Esophagus squamous epithelium (tissue), 5 donors: Measurements from ENCODE around the gene UVRAG. TPM values are rescaled to one million over a fixed set of nuclear protein-coding genes. Genes with fewer than 3 reads are reported as not detected.

Experiments used
- DNase-seq: peaks from one replicate; lab custom pipeline; 2025; lab: John Stamatoyannopoulos, UW
- H3K27ac ChIP-seq, 4 donors: fragments of 200-600 bp; sonication (generic); one replicate each; pipeline ENCODE4 v1.5.1; 2016 to 2019; ENCODE audit warnings: mild to moderate bottlenecking in 1 of 4
- H3K27me3 ChIP-seq, 4 donors: fragments of 200-600 bp; sonication (generic); 1 replicate in 3 of 4; 2 replicates in 1 of 4; pipeline versions ENCODE4 v1.5.1 to v1.6.0; 2017 to 2021; ENCODE audit warnings: antibody characterized with exemption in 1 of 4
- H3K36me3 ChIP-seq, 3 donors: fragments of 200-600 bp; sonication (generic); one replicate each; pipeline ENCODE4 v1.5.1; 2016 to 2019
- H3K4me1 ChIP-seq, 3 donors: fragments of 200-600 bp; sonication (generic); one replicate each; pipeline ENCODE4 v1.5.1; 2017 to 2019
- H3K4me3 ChIP-seq, 4 donors: fragments of 200-600 bp; sonication (generic); 1 replicate in 3 of 4; 2 replicates in 1 of 4; pipeline ENCODE4 v1.5.1; 2016 to 2019; ENCODE audit warnings: mild to moderate bottlenecking in 2 of 4, moderate library complexity in 1 of 4
- H3K9me3 ChIP-seq, 3 donors: fragments of 200-600 bp; sonication (generic); one replicate each; pipeline ENCODE4 v1.5.1; 2016 to 2019
- POLR2A ChIP-seq, 4 donors: fragments of 450-650 bp; IDR thresholded peaks; one replicate each; pipeline ENCODE4 v1.6.1; 2017; ENCODE audit warnings: antibody characterized with exemption in 4 of 4, mild to moderate bottlenecking in 4 of 4, moderate library complexity in 3 of 4
- WGBS, 2 donors: methylation state at CpG; one replicate each; pipeline ENCODE4 v1.1.5; 2018; 5-methylcytosine and 5-hydroxymethylcytosine counted together
- intact Hi-C: fragments of 100-400 bp; cut with DNase I; formaldehyde crosslinking; loops from one replicate; pipeline ENCODE4 v1.15.0; 2022
- total RNA-seq, 4 donors: library from RNA; depleted of rRNA; stranded (reverse); fragments of >200 nt; gene quantifications; one replicate each; pipeline ENCODE4 v1.1.0, GENCODE V29; 2016
- TF ChIP-seq, protein P1 (sequence below), 6 experiments: fragments of 450-650 bp in 4 of 6; fragments of 200-600 bp in 2 of 6; sonication (generic) in 2 of 6; IDR thresholded peaks; one replicate each; pipeline ENCODE4 v1.5.1; 2016 to 2019; ENCODE audit warnings: antibody characterized with exemption in 6 of 6, mild to moderate bottlenecking in 4 of 6, moderate library complexity in 4 of 6
- donor health status: DM: yes; HTN: yes; CAD: no.

UVRAG gene
- total RNA-seq, 4 donors from 2014 or later = 3.5 to 15.4 (median 8.5) TPM

DNA sequence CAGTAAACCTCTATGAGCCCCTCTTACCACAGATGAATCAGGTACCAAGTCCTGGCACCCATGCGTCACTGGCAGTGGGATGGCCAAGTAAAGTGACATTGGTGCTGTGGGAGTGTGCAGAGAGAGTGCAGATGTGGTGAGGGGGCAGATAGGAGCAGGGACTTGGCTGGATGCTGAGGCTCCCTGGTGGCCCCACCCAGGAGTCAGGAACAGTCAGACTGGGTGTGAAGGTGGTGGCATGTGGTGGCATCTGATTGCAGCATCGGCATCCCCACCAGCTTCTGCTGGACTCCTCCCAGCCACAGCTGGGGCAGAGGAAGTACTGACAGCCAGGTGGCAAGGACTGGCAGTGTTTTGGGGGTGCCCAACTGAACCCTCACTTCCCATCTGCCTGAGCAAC, 35.0 kb upstream of the UVRAG start:
- 14% methylated on average over 1 of the region's 2 CpGs; no CpG with 5 or more reads in 1 of the 2 donors for WGBS, 2 donors
- intact Hi-C loops = no loop called here

DNA sequence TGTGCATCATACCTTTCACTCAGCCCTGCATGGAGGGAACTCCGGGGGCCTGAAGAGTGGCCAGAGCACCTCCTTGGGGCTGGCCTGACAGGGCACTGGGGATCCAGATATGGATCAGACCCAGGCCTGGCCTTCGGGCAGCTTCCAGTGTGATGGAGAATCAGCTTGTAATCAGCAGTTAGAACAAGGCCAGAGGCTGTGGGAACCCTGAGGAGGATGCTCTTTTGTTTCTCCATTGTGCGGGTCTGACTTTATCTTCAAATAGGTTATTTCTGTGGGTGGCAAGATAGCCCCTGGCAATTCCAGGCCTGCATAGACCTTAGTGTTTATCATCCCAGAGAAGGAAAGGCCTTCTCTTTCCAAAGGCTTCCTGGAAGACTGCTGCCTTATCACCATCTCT, 34.1 kb upstream of the UVRAG start:
- TF ChIP-seq POLR2A (IDR thresholded peaks at IDR 0.05) = no peak
- Histone ChIP-seq H3K4me3 (no peak overlapping the region), H3K27ac (no peak overlapping the region), H3K4me1 (no peaks in the 10 kb centered on the region), H3K9me3 (no peaks in the 10 kb centered on the region), H3K36me3 (no peaks in the 10 kb centered on the region), H3K27me3 (no peaks in the 10 kb centered on the region)
- intact Hi-C loops = no loop called here
- no peak for DNase-seq
- WGBS, 2 donors = 84 to 100% methylated on average over 1 to 3 of the region's 3 CpGs

More for the DNA sequence above, 35.0 kb upstream of the UVRAG start:
- Histone ChIP-seq H3K4me1 (no peaks in the 10 kb centered on the region), H3K4me3 (no peak overlapping the region), H3K27ac (no peak overlapping the region), H3K27me3 (no peaks in the 10 kb centered on the region), H3K9me3 (no peaks in the 10 kb centered on the region), H3K36me3 (no peaks in the 10 kb centered on the region)
- no peak for DNase-seq
- no peak for TF ChIP-seq POLR2A (IDR thresholded peaks at IDR 0.05)
- TF ChIP-seq, protein P1, sequence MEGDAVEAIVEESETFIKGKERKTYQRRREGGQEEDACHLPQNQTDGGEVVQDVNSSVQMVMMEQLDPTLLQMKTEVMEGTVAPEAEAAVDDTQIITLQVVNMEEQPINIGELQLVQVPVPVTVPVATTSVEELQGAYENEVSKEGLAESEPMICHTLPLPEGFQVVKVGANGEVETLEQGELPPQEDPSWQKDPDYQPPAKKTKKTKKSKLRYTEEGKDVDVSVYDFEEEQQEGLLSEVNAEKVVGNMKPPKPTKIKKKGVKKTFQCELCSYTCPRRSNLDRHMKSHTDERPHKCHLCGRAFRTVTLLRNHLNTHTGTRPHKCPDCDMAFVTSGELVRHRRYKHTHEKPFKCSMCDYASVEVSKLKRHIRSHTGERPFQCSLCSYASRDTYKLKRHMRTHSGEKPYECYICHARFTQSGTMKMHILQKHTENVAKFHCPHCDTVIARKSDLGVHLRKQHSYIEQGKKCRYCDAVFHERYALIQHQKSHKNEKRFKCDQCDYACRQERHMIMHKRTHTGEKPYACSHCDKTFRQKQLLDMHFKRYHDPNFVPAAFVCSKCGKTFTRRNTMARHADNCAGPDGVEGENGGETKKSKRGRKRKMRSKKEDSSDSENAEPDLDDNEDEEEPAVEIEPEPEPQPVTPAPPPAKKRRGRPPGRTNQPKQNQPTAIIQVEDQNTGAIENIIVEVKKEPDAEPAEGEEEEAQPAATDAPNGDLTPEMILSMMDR (IDR thresholded peaks at IDR 0.05) = no peak

DNA sequence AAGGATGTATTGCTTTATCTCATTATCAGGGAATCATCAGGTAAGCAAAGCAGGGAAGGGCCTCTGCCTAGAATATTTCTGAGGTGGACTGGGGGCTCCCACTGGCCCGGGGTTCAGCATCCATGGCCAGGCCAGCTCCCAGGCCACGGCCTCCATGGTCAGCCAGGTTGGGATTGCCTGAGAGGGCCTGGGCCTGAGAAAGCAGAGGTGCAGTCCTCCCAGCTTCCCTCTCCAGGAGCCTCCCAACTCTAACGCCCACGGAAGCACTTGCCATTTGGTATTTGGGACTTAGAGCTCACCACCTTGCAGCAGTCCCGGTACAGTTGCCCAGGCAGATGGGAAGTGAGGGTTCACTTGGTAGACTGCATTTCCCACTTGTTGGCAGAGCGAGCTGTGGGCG, 33.7 kb upstream of the UVRAG start:
- DNase-seq = no peak

DNA sequence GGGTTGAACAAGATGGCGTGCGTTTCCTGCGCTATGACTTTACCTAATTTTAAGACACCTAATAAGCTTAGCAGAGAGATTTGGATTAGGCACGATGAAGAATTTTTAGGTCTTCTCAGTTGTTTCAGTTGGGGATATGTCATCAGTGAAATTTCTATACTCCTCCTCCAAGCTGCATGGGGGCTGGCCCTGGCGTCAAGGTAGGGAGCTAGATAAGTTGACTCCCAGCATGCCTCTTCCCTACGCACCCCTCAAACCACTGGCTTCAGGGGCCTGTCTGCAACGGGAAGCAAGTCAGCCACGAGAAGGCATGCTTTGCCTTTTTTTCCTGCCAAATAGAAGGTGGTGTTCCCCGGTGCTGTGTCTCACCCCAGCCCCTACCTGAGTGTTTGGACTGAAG, 33.2 kb upstream of the UVRAG start:
- no peak for TF ChIP-seq POLR2A (IDR thresholded peaks at IDR 0.05)
- intact Hi-C loops = no loop called here
- H3K27me3 ChIP-seq = no peaks in the 10 kb centered on the region
- H3K27ac ChIP-seq = no peak overlapping the region
- H3K4me3 ChIP-seq = no peak overlapping the region
- H3K4me1 ChIP-seq = no peaks in the 10 kb centered on the region
- no peak for DNase-seq
- 91 to 94% methylated on average over 7 to 9 of the region's 9 CpGs for WGBS, 2 donors
- no peaks in the 10 kb centered on the region for H3K36me3 ChIP-seq
- no peaks in the 10 kb centered on the region for H3K9me3 ChIP-seq

More for the DNA sequence above, 33.7 kb upstream of the UVRAG start:
- TF ChIP-seq, protein P1 (IDR thresholded peaks at IDR 0.05) = no peak
- no peak for TF ChIP-seq POLR2A (IDR thresholded peaks at IDR 0.05)
- H3K36me3 ChIP-seq = no peaks in the 10 kb centered on the region
- no peak overlapping the region for H3K27ac ChIP-seq
- no peaks in the 10 kb centered on the region for H3K9me3 ChIP-seq
- 100% methylated on average over 2 of the region's 7 CpGs for WGBS, 2 donors
- H3K4me3 ChIP-seq = no peak overlapping the region
- no peaks in the 10 kb centered on the region for H3K4me1 ChIP-seq
- H3K27me3 ChIP-seq = no peaks in the 10 kb centered on the region
- intact Hi-C loops = no loop called here

DNA sequence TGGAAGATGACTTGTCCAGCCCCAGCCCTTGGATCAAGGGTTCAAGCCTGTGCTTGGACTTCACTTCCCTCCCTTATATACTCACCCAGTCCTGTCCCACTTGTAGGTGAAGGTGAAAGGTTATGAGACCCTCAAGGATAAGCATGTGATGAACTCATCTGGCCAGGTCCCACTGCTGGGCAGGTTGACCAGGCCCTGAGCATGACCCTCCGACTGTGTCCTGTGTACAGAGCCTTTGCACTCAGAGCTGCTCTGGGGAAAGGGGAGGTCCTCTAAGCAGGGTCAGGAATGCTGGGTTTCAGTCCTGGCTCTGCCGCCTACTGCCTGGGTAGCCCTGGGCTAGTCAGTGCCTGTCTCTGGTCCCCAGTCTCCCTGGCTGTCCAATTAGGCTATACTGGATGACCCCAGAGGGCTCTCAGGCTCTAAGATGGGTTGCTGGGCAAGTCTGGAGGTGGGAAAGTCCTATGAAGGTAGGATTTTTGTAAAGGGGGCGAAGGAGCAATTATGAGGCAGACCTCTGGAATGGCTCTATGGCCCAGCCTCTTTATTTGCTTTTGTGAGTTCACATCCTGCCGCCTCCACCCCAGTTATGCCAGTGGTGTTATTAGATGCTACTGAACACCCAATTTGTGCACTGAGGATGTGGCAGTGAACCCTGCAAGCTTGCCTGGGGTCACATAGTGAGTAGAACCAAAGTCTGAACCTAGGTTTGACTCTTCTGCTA, 32.3 kb upstream of the UVRAG start:
- Histone ChIP-seq H3K4me3 (no peak overlapping the region), H3K27me3 (no peaks in the 10 kb centered on the region), H3K4me1 (no peaks in the 10 kb centered on the region), H3K27ac (no peak overlapping the region), H3K36me3 (no peaks in the 10 kb centered on the region), H3K9me3 (no peaks in the 10 kb centered on the region)
- WGBS, 2 donors = 81 to 85% methylated on average over 2 to 3 of the region's 4 CpGs
- no peak for DNase-seq
- intact Hi-C loops = no loop called here
- TF ChIP-seq POLR2A (IDR thresholded peaks at IDR 0.05) = no peak
- TF ChIP-seq, protein P1 (IDR thresholded peaks at IDR 0.05) = no peak

DNA sequence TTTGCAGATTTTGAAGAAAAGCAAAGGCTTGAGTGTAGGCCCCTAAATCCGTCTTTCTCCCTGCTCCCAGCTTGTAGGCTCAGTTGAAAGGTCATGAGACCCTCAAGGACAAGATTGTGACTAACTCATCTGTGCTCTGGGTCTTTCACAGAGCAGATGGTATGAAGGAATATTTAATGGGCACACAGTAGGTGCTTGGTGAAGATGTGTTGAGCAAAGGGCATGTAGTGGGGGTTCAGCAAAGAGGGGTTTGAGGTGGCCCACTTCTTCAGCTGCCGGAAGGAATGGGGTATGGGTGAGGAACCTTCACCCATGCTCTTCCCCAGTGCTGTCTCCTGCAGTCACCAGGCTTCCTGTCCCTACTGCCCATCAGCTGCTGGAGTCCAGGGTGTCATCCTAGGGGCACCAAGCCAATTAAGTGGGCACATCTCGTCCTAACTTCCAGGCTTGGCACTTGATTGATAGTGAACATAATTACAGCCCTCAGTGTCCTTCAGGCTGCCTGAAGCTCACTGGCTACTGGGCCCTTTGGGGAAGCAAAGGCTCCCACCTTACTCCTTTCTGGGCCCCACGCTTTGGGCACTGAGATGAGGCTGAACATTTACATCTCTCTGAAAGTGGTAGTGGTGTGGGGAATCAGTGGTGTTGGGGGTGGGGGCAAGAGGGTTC, 31.5 kb upstream of the UVRAG start:
- H3K27ac ChIP-seq = no peak overlapping the region
- no peak for DNase-seq
- intact Hi-C loops = no loop called here
- WGBS, 2 donors = 91 to 100% methylated on average over 1 to 3 of the region's 4 CpGs
- H3K4me1 ChIP-seq = no peaks in the 10 kb centered on the region
- no peaks in the 10 kb centered on the region for H3K36me3 ChIP-seq
- TF ChIP-seq, protein P1 (IDR thresholded peaks at IDR 0.05) = no peak
- TF ChIP-seq POLR2A (IDR thresholded peaks at IDR 0.05) = no peak
- H3K9me3 ChIP-seq = no peaks in the 10 kb centered on the region
- H3K4me3 ChIP-seq = no peak overlapping the region
- no peaks in the 10 kb centered on the region for H3K27me3 ChIP-seq
